Tibial nerve (tissue), 4 donors: Measurements from ENCODE around the gene THUMPD2. TPM values are rescaled to one million over a fixed set of nuclear protein-coding genes. Genes with fewer than 3 reads are reported as not detected.

ENCODE experiments used
- DNase-seq, 2 donors: peaks; one replicate each; pipeline ENCODE4 v3.0.0-alpha.2; 2019; ENCODE audit warnings: low spot score in 2 of 2
- H3K27ac ChIP-seq, 4 donors: fragments of 200-600 bp; sonication (generic) in 3 of 4; one replicate each; pipeline ENCODE4 v1.5.1; 2017 to 2019; ENCODE audit warnings: mild to moderate bottlenecking in 1 of 4
- H3K27me3 ChIP-seq, 2 donors: fragments of 200-600 bp; sonication (generic) in 1 of 2; one replicate each; pipeline versions ENCODE4 v1.5.1 to v1.6.0; 2017 to 2019
- H3K36me3 ChIP-seq, 3 donors: fragments of 200-600 bp; sonication (generic); one replicate each; pipeline ENCODE4 v1.5.1; 2018 to 2019
- H3K4me1 ChIP-seq, 4 donors: fragments of 200-600 bp; sonication (generic) in 3 of 4; one replicate each; pipeline ENCODE4 v1.5.1; 2017 to 2019
- H3K4me3 ChIP-seq, 4 donors: fragments of 200-600 bp; sonication (generic) in 3 of 4; one replicate each; pipeline ENCODE4 v1.5.1; 2017 to 2019; ENCODE audit warnings: mild to moderate bottlenecking in 1 of 4, moderate library complexity in 1 of 4
- H3K9me3 ChIP-seq, 4 donors: fragments of 200-600 bp; sonication (generic) in 3 of 4; one replicate each; pipeline ENCODE4 v1.5.1; 2017 to 2019
- EP300 ChIP-seq, 2 donors: sonication (generic); formaldehyde crosslinking; IDR thresholded peaks; one replicate each; pipeline ENCODE4 v1.6.1; 2017; ENCODE audit warnings: antibody characterized with exemption in 2 of 2, mild to moderate bottlenecking in 1 of 2
- POLR2A ChIP-seq, 2 donors: fragments of 450-650 bp; IDR thresholded peaks; one replicate each; pipeline ENCODE4 v1.6.1; 2017; ENCODE audit warnings: antibody characterized with exemption in 2 of 2, mild to moderate bottlenecking in 2 of 2, moderate library complexity in 2 of 2
- WGBS, 2 donors: methylation state at CpG; one replicate each; pipeline ENCODE4 v1.1.5; 2018; 5-methylcytosine and 5-hydroxymethylcytosine counted together
- total RNA-seq, 4 donors: library from RNA; depleted of rRNA; stranded (reverse); fragments of >200 nt; gene quantifications; one replicate each; pipeline ENCODE4 v1.1.0, GENCODE V29; 2016
- TF ChIP-seq, protein P1 (sequence below), 5 experiments: fragments of 200-600 bp in 3 of 5; fragments of 450-650 bp in 2 of 5; sonication (generic) in 3 of 5; IDR thresholded peaks; one replicate each; pipeline ENCODE4 v1.5.1; 2016 to 2019; ENCODE audit warnings: antibody characterized with exemption in 5 of 5, mild to moderate bottlenecking in 3 of 5, moderate library complexity in 2 of 5

The THUMPD2 gene
- total RNA-seq, 4 donors from 2014 or later, result 12.0 to 23.7 (median 16.1) TPM

GRCh38 chr2:39733070-39733674 lies 45.9 kb downstream of the THUMPD2 start:
- Histone ChIP-seq H3K36me3 (peaks cover 0 to 75% (median 0%) of the 10 kb centered on the region in 3 donors), H3K9me3 (peaks cover 0 to 5% (median 0%) of the 10 kb centered on the region in 4 donors), H3K27ac (no peak overlapping the region), H3K4me3 (no peak overlapping the region), H3K4me1 (no peaks in the 10 kb centered on the region), H3K27me3 (no peaks in the 10 kb centered on the region)
- no peak for DNase-seq
- no peak for TF ChIP-seq POLR2A (IDR thresholded peaks at IDR 0.05)
- TF ChIP-seq, protein P1, sequence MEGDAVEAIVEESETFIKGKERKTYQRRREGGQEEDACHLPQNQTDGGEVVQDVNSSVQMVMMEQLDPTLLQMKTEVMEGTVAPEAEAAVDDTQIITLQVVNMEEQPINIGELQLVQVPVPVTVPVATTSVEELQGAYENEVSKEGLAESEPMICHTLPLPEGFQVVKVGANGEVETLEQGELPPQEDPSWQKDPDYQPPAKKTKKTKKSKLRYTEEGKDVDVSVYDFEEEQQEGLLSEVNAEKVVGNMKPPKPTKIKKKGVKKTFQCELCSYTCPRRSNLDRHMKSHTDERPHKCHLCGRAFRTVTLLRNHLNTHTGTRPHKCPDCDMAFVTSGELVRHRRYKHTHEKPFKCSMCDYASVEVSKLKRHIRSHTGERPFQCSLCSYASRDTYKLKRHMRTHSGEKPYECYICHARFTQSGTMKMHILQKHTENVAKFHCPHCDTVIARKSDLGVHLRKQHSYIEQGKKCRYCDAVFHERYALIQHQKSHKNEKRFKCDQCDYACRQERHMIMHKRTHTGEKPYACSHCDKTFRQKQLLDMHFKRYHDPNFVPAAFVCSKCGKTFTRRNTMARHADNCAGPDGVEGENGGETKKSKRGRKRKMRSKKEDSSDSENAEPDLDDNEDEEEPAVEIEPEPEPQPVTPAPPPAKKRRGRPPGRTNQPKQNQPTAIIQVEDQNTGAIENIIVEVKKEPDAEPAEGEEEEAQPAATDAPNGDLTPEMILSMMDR (IDR thresholded peaks at IDR 0.05), result no peak
- TF ChIP-seq EP300 (IDR thresholded peaks at IDR 0.05), result no peak
- 91 to 94% methylated on average over 10 of the region's 10 CpGs for WGBS, 2 donors

DNA sequence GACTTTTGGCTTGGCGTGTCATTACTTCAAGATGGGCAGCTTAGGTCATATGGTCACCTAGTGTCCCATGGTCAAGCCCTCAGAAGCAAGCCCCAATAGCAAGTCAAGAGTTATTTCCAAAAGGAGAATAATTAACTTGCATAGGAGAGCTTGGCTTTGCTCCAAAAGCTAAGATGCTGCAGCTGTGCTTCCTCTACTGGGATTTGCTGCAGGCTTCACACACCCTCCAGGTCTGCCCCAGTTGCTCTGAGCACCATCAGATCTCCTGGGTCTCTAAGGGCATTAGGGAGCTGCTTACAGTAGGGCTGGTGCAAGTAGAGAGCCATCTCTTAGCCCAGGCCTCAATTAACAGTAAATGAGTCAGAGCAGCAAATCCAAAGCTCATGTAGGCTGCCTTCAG lies 46.6 kb downstream of the THUMPD2 start:
- no peak for DNase-seq
- Histone ChIP-seq H3K4me3 (no peak overlapping the region), H3K4me1 (no peaks in the 10 kb centered on the region), H3K9me3 (peaks cover 0 to 5% (median 0%) of the 10 kb centered on the region in 4 donors), H3K27me3 (no peaks in the 10 kb centered on the region), H3K36me3 (peaks cover 0 to 68% (median 0%) of the 10 kb centered on the region in 3 donors), H3K27ac (no peak overlapping the region)
- 86 to 100% methylated on average over 1 of the region's 1 CpG for WGBS, 2 donors
- TF ChIP-seq, protein P1 (IDR thresholded peaks at IDR 0.05), result no peak
- TF ChIP-seq EP300 (IDR thresholded peaks at IDR 0.05), result no peak
- TF ChIP-seq POLR2A (IDR thresholded peaks at IDR 0.05), result no peak

- no peak overlapping the region for H3K4me3 ChIP-seq
- H3K4me1 ChIP-seq, result no peaks in the 10 kb centered on the region
- H3K36me3 ChIP-seq, result peaks cover 0 to 60% (median 0%) of the 10 kb centered on the region in 3 donors
- DNase-seq, result no peak
- no peak for TF ChIP-seq EP300 (IDR thresholded peaks at IDR 0.05)
- peaks cover 0 to 5% (median 0%) of the 10 kb centered on the region in 4 donors for H3K9me3 ChIP-seq
- H3K27ac ChIP-seq, result no peak overlapping the region
- 90 to 96% methylated on average over 3 of the region's 3 CpGs for WGBS, 2 donors
- H3K27me3 ChIP-seq, result no peaks in the 10 kb centered on the region
Observed at GRCh38 chr2:39731546-39731945, 47.5 kb downstream of the THUMPD2 start.

- H3K36me3 ChIP-seq, result peaks cover 0 to 52% (median 0%) of the 10 kb centered on the region in 3 donors
- H3K27me3 ChIP-seq, result no peaks in the 10 kb centered on the region
- TF ChIP-seq EP300 (IDR thresholded peaks at IDR 0.05), result no peak
- TF ChIP-seq, protein P1 (IDR thresholded peaks at IDR 0.05), result peak in 1 of 5 experiments; percentile 17
- H3K27ac ChIP-seq, result no peak overlapping the region
- H3K4me3 ChIP-seq, result no peak overlapping the region
- DNase-seq, result no peak
- H3K9me3 ChIP-seq, result peaks cover 0 to 5% (median 0%) of the 10 kb centered on the region in 4 donors
- 92 to 97% methylated on average over 2 of the region's 2 CpGs for WGBS, 2 donors
- H3K4me1 ChIP-seq, result no peaks in the 10 kb centered on the region
Observed at GRCh38 chr2:39730685-39731302, 48.3 kb downstream of the THUMPD2 start.

DNA sequence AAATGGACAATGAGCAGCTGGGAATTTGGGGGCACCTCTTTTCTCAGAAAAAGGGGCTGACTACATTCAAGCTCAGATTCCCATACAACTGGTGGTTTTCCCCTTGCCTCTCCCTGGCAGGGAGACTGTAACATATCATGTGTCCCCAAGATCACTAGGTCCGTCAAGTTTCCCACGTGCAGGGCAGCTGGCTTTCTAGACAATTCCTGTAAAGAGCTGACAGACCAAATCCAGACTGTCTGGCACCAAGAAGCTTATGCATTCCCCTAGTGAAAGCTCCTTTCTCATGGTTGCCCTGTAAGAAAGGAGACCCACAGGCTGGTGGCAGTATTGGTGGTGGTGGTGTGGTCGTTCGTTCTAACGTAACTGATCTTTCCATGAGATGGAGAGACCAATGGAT lies 48.8 kb downstream of the THUMPD2 start:
- no peaks in the 10 kb centered on the region for H3K4me1 ChIP-seq
- no peak overlapping the region for H3K4me3 ChIP-seq
- TF ChIP-seq POLR2A (IDR thresholded peaks at IDR 0.05) (no peak), EP300 (IDR thresholded peaks at IDR 0.05) (no peak)
- TF ChIP-seq, protein P1 (IDR thresholded peaks at IDR 0.05), result no peak
- H3K27ac ChIP-seq, result no peak overlapping the region
- H3K36me3 ChIP-seq, result peaks cover 0 to 47% (median 0%) of the 10 kb centered on the region in 3 donors
- peaks cover 0 to 5% (median 0%) of the 10 kb centered on the region in 4 donors for H3K9me3 ChIP-seq
- H3K27me3 ChIP-seq, result no peaks in the 10 kb centered on the region
- DNase-seq, result no peak
- WGBS, 2 donors, result 71 to 94% methylated on average over 4 to 5 of the region's 5 CpGs
